AG04450 (cell line): ENCODE data around the gene PAMR1. TPM values are rescaled to one million over a fixed set of nuclear protein-coding genes. Genes with fewer than 3 reads are reported as not detected.

Experiments used
- CTCF ChIA-PET: fragments of 300-600, 350-600 bp; formaldehyde crosslinking; extraction: SDS; loops from one replicate; lab custom pipeline; 2022; ENCODE audit warnings: antibody characterized with exemption, inconsistent platforms; lab: Charles Lee
- POLR2A ChIA-PET: fragments of 350-600 bp; formaldehyde crosslinking; extraction: SDS; loops from one replicate; lab custom pipeline; 2021; ENCODE audit warnings: antibody characterized with exemption, inconsistent platforms; lab: Yijun Ruan, JAX
- DNase-seq: peaks from one replicate; pipeline ENCODE4 v3.0.0-alpha.2; 2011; ENCODE audit warnings: low read depth, low spot score
- H3K27ac ChIP-seq: one replicate; pipeline ENCODE4 v1.5.1; 2012; ENCODE audit warnings: low read depth, low read length, control low read depth
- H3K27me3 ChIP-seq: one replicate; pipeline ENCODE4 v1.6.0; 2012; ENCODE audit warnings: low read length; ENCODE audit not compliant: control insufficient read depth, insufficient read depth
- H3K4me3 ChIP-seq: 2 replicates; pipeline ENCODE4 v1.5.1; 2011; ENCODE audit warnings: mild to moderate bottlenecking, low read depth, low read length, control low read depth
- H3K9me3 ChIP-seq: 2 replicates; pipeline ENCODE4 v1.5.1; 2012; ENCODE audit warnings: low read length; ENCODE audit not compliant: control insufficient read depth, insufficient read depth
- CTCF ChIP-seq: IDR thresholded peaks from 2 replicates; pipeline ENCODE4 v1.5.1; 2011; ENCODE audit warnings: low read depth, low read length, control low read depth, inconsistent platforms
- polyA plus RNA-seq: library from polyadenylated mRNA; depleted of rRNA; stranded (reverse); fragments of >200 nt; gene quantifications from 2 replicates; pipeline ENCODE4 v1.2.3, GENCODE V29; 2011

The PAMR1 gene
- polyA plus RNA-seq, 1 experiment: 215 TPM

DNA sequence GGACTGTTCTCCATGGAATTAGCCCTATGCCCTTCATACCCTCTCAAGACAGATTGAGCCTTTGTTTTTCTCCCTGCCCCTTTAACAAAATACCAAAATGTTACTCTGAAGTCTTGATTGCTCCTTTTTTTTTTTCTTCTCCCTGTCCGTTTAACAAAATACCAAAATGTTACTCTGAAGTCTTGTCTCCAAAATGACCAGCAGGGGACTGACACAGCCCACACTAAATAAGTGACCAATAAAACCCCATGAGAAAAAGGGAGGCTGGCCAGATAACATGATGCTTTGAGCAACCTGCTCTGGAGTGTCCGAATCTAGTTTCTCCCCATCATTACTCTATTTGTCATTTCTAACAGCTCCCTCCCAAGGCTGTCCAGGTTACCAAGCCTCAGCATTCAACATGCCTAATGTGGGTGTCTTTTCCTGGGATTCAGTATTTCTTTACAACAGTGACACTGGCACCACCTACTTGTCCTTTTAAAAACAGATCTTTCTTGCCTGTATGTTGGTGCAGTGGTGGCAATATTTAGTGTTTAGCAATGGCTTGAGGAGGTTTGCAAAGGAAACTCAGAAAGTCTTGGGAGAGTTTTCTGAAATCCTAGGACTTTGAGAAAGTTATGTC lies 63.4 kb downstream of the PAMR1 start:
- POLR2A ChIA-PET: no interaction called here
- no peaks in the 10 kb centered on the region for H3K9me3 ChIP-seq
- CTCF ChIA-PET: interaction anchor here (1.1 to 1.8 kb wide), 2 partner anchors 10 to 23 kb away, joined by 5 to 6 read pairs; no protein-coding TSS in a partner anchor
- no peak for DNase-seq
- H3K27me3 ChIP-seq: no peaks in the 10 kb centered on the region
- no peak for TF ChIP-seq CTCF
- H3K27ac ChIP-seq: no peak overlapping the region
- no peak overlapping the region for H3K4me3 ChIP-seq

DNA sequence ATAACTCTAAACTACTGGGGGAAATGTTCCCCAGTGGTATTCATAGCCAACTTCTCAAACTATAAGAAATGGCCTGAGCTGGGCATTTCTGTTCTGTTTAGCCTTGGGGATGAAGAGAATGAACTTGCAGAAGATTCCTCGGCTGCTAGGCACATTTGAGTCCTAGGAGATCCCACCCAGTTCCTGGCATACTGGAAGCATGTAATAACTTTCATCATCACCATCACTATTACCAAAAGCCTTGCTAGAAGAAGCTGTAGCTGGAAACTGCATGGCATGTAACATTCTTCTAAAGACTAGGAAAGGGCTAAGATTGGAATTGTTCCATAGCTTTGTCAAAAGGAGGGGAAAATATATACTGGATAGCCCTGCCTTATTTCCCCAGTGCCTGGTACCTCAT lies 65.9 kb downstream of the PAMR1 start:
- no peak for TF ChIP-seq CTCF
- no peak for DNase-seq
- POLR2A ChIA-PET: no interaction called here
- no peaks in the 10 kb centered on the region for H3K27me3 ChIP-seq
- CTCF ChIA-PET: interaction anchor here (1.6 kb wide), 1 partner anchor 25 kb away, joined by 6 read pairs; no protein-coding TSS in a partner anchor
- no peak overlapping the region for H3K27ac ChIP-seq
- H3K4me3 ChIP-seq: no peak overlapping the region
- H3K9me3 ChIP-seq: no peaks in the 10 kb centered on the region

DNA sequence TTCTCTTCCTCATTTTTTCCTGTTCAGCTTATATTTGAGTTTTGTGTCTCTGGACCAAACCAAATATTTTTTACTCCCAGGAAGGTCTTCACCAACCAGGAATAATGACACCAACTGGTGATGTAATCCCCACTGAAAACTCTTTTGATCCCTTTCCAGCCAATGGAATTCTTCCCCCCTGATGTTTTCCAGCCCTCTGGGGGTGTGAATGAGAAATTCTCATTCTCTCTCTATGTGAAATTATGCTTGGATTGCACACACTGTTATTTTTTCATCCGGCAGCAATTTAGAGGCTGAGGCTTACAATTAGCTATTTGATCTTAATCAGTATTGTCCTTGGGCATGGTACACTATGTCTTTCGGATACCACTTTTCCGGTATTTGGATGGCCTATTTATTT lies 66.6 kb downstream of the PAMR1 start:
- ChIA-PET CTCF (interaction anchor here (1.5 to 1.6 kb wide), 2 partner anchors 26 to 808 kb away, joined by 3 to 6 read pairs; no protein-coding TSS in a partner anchor), POLR2A (no interaction called here)
- H3K4me3 ChIP-seq: no peak overlapping the region
- no peaks in the 10 kb centered on the region for H3K9me3 ChIP-seq
- DNase-seq: no peak
- no peak overlapping the region for H3K27ac ChIP-seq
- H3K27me3 ChIP-seq: no peaks in the 10 kb centered on the region
- TF ChIP-seq CTCF: no peak

GRCh38 chr11:35454362-35454761 lies 71.1 kb downstream of the PAMR1 start:
- CTCF ChIA-PET: no interaction called here
- POLR2A ChIA-PET: no interaction called here
- peaks cover 4% of the 10 kb centered on the region for H3K9me3 ChIP-seq
- no peaks in the 10 kb centered on the region for H3K27me3 ChIP-seq
- H3K4me3 ChIP-seq: no peak overlapping the region
- no peak overlapping the region for H3K27ac ChIP-seq
- TF ChIP-seq CTCF: no peak
- DNase-seq: no peak

DNA sequence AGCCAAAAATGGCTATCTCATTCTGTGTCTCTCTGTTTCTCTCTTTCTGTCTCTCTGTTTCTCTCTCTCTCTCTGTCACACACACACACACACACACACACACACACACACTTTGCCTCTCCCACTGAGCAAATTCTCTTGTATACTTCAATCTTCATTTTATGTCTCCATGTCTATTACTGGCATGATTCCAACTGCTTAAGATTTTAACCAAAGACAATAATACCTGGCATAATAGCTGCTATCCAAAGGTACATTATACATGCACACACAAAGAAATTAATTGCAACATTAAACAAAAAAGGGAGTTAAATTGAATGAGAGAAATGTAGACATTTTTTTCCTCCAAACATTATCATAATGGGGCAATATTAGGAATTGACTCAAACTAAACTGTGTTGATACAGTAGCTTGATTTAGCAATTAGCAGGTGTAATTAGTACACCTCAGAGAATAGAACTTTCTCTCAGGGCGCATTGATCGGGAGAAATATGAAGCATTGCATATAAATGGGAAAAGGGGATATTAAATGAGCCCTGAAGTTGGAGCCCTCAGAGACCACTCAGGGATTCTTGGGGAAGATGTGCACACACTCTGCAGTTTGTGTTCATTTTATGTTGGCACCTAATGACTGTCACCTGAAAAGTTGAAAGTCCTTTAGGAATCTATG lies 88.7 kb downstream of the PAMR1 start:
- no peak for TF ChIP-seq CTCF
- no peak overlapping the region for H3K4me3 ChIP-seq
- no peak for DNase-seq
- no peaks in the 10 kb centered on the region for H3K9me3 ChIP-seq
- no peaks in the 10 kb centered on the region for H3K27me3 ChIP-seq
- ChIA-PET POLR2A (no interaction called here), CTCF (no interaction called here)
- H3K27ac ChIP-seq: no peak overlapping the region
